ENCODE results near the gene GPRC5C. TPM values are rescaled to one million over a fixed set of nuclear protein-coding genes. Genes with fewer than 3 reads are reported as not detected.

GPRC5C gene
- polyA plus RNA-seq, 1 donor from 2014 or later: 12.8 TPM

GRCh38 chr17:74484066-74484465 lies 52.2 kb downstream of the GPRC5C start:
- no peaks in the 10 kb centered on the region for H3K9me3 ChIP-seq (ENCODE audit: low read length)
- no peak overlapping the region for H3K9ac ChIP-seq (ENCODE audit: low read length)
- H3K4me2 ChIP-seq (ENCODE audit: low read length): no peak overlapping the region
- TF ChIP-seq MXI1 (conservative IDR thresholded peaks at IDR 0.05; ENCODE audit: poor library complexity, severe bottlenecking): no peak
- no peak for TF ChIP-seq POLR2AphosphoS5 (IDR thresholded peaks at IDR 0.05)
- TF ChIP-seq RAD21 (conservative IDR thresholded peaks at IDR 0.05): no peak
- H3K36me3 ChIP-seq (ENCODE audit: insufficient read depth, low read length): no peaks in the 10 kb centered on the region
- no peak overlapping the region for H2AFZ ChIP-seq (ENCODE audit: low read depth, low read length)
- H3K79me2 ChIP-seq (replicated peaks; ENCODE audit: insufficient read depth, low read length): no peaks in the 10 kb centered on the region
- no peak overlapping the region for H3K27ac ChIP-seq (ENCODE audit: low read length)
- H3K4me3 ChIP-seq (ENCODE audit: low read length): no peak overlapping the region
- no peaks in the 10 kb centered on the region for H4K20me1 ChIP-seq (ENCODE audit: insufficient read depth)
- H3F3A ChIP-seq (ENCODE audit: insufficient read depth, low read length, poor library complexity, severe bottlenecking): no peaks in the 10 kb centered on the region
- H3K27me3 ChIP-seq (ENCODE audit: insufficient read depth, low read depth, low read length): no peaks in the 10 kb centered on the region
- H3K9me2 ChIP-seq (ENCODE audit: insufficient read depth, low read length): no peaks in the 10 kb centered on the region

GRCh38 chr17:74485022-74485743 lies 53.3 kb downstream of the GPRC5C start:
- H3K27me3 ChIP-seq (ENCODE audit: insufficient read depth, low read depth, low read length): no peaks in the 10 kb centered on the region
- no peak for TF ChIP-seq SMC3 (conservative IDR thresholded peaks at IDR 0.05; ENCODE audit: poor library complexity)
- TF ChIP-seq POLR2AphosphoS5 (IDR thresholded peaks at IDR 0.05): no peak
- TF ChIP-seq CTCF (IDR thresholded peaks at IDR 0.05; ENCODE audit: poor library complexity, severe bottlenecking): no peak
- no peak for TF ChIP-seq MXI1 (conservative IDR thresholded peaks at IDR 0.05; ENCODE audit: poor library complexity, severe bottlenecking)
- TF ChIP-seq RAD21 (conservative IDR thresholded peaks at IDR 0.05): no peak
- TF ChIP-seq EP300 (conservative IDR thresholded peaks at IDR 0.05; ENCODE audit: poor library complexity, severe bottlenecking): no peak
- no peak for TF ChIP-seq REST (IDR thresholded peaks at IDR 0.05; ENCODE audit: borderline replicate concordance)
- TF ChIP-seq TAF1 (IDR thresholded peaks at IDR 0.05; ENCODE audit: low read depth): no peak
- no peak for TF ChIP-seq EZH2 (IDR thresholded peaks at IDR 0.05; ENCODE audit: borderline replicate concordance, insufficient read depth, low read length, poor library complexity, severe bottlenecking)
- no peak overlapping the region for H3K4me3 ChIP-seq (ENCODE audit: low read length)
- no peak overlapping the region for H3K27ac ChIP-seq (ENCODE audit: low read length)
- H3K36me3 ChIP-seq (ENCODE audit: insufficient read depth, low read length): no peaks in the 10 kb centered on the region
- no peaks in the 10 kb centered on the region for H3K9me2 ChIP-seq (ENCODE audit: insufficient read depth, low read length)
- no peaks in the 10 kb centered on the region for H3K9me3 ChIP-seq (ENCODE audit: low read length)
- no peak overlapping the region for H3K9ac ChIP-seq (ENCODE audit: low read length)
- no peaks in the 10 kb centered on the region for H3K79me2 ChIP-seq (replicated peaks; ENCODE audit: insufficient read depth, low read length)
- no peaks in the 10 kb centered on the region for H4K20me1 ChIP-seq (ENCODE audit: insufficient read depth)
- no peak overlapping the region for H2AFZ ChIP-seq (ENCODE audit: low read depth, low read length)
- no peaks in the 10 kb centered on the region for H3F3A ChIP-seq (ENCODE audit: insufficient read depth, low read length, poor library complexity, severe bottlenecking)
- no peak overlapping the region for H3K4me2 ChIP-seq (ENCODE audit: low read length)

Data from neural cell (in vitro differentiated cells).